Pancreas (tissue), 10 donors: ENCODE results near the gene ATP6V1F. TPM values are rescaled to one million over a fixed set of nuclear protein-coding genes. Genes with fewer than 3 reads are reported as not detected.

ENCODE experiments used
- ATAC-seq, 4 donors: fragments of 200-7000 bp; cut with Tn5 transposase; one replicate each; pipeline versions ENCODE4 v1.8.0 to v1.9.1; 2020; ENCODE audit warnings: mild to moderate bottlenecking in 4 of 4, moderate library complexity in 4 of 4
- DNase-seq, 6 donors: peaks; one replicate each; pipeline ENCODE4 v3.0.0-alpha.2; 2020
- FAIRE-seq: peaks from 2 replicates; lab custom pipeline; 2012; peaks lifted over from hg19 to GRCh38; lab: Jason Lieb, UNC
- H3K27ac ChIP-seq, 4 donors: fragments of 200-600 bp; sonication (generic); 1 replicate in 3 of 4; 2 replicates in 1 of 4; pipeline versions ENCODE4 v1.5.0 to v1.8.0; 2020
- H3K27me3 ChIP-seq, 4 donors: fragments of 200-600 bp; one replicate each; pipeline ENCODE4 v1.8.0; 2021
- H3K36me3 ChIP-seq, 3 donors: fragments of 200-600 bp; sonication (generic) in 1 of 3; one replicate each; pipeline versions ENCODE4 v1.5.0 to v1.8.0; 2020 to 2021
- H3K4me1 ChIP-seq, 3 donors: fragments of 200-600 bp; one replicate each; pipeline ENCODE4 v1.8.0; 2021
- H3K4me3 ChIP-seq, 4 donors: fragments of 200-600 bp; sonication (generic) in 2 of 4; one replicate each; pipeline versions ENCODE4 v1.5.0 to v1.8.0; 2020 to 2021
- H3K9me3 ChIP-seq, 4 donors: fragments of 200-600 bp; one replicate each; pipeline ENCODE4 v1.8.0; 2021
- WGBS, 2 donors: extraction: QIAGEN DNeasy Blood & Tissue Kit; methylation state at CpG; one replicate each; pipeline ENCODE4 v1.1.7; 2013; 5-methylcytosine and 5-hydroxymethylcytosine counted together
- intact Hi-C, 3 donors: fragments of 100-400 bp; cut with DNase I; formaldehyde crosslinking; loops; one replicate each; pipeline versions ENCODE4 v1.11.1 to v1.14.2; 2022
- polyA plus RNA-seq, 2 donors: library from polyadenylated mRNA; stranded (reverse); fragments of 200-250 nt; gene quantifications; one replicate each; pipeline ENCODE4 v1.2.3, GENCODE V29; 2013
- total RNA-seq, 6 donors: library from RNA; stranded (reverse); fragmentation: NEBNext Ultra II Directional in 4 of 6; extraction: Animal tissue kit (Norgen Biotek cat#: 25700) in 4 of 6; gene quantifications; one replicate each; pipeline versions ENCODE4 v1.2.1 to v1.2.4, GENCODE V29; 2021 to 2023
- TF ChIP-seq, protein P1 (sequence below), 4 donors: fragments of 200-600 bp; sonication (generic) in 3 of 4; IDR thresholded peaks; one replicate each; pipeline versions ENCODE4 v1.5.0 to v1.8.0; 2021; ENCODE audit warnings: antibody characterized with exemption in 4 of 4
- donor health status: healthy with polysubstance abuse.
- donor health status: DM: no; HTN: no; CAD: no; lungs with moderate emphysema.
- donor health status: DM: no; HTN: no; CAD: no.
- donor health status: control.
- donor health status: control.
- donor health status: Bipolar disorder and iron deficiency.
- donor health status: DM: yes; HTN: yes; CAD: no.
- donor health status: DM: no; HTN: no; CAD: no.
- donor health status: DM: no; HTN: no; CAD: no.
- donor health status: DM: yes; HTN: yes; CAD: no.

Gene ATP6V1F
- total and polyA plus RNA-seq, 8 donors = 28.1 to 96.9 (median 45.3) TPM

DNA sequence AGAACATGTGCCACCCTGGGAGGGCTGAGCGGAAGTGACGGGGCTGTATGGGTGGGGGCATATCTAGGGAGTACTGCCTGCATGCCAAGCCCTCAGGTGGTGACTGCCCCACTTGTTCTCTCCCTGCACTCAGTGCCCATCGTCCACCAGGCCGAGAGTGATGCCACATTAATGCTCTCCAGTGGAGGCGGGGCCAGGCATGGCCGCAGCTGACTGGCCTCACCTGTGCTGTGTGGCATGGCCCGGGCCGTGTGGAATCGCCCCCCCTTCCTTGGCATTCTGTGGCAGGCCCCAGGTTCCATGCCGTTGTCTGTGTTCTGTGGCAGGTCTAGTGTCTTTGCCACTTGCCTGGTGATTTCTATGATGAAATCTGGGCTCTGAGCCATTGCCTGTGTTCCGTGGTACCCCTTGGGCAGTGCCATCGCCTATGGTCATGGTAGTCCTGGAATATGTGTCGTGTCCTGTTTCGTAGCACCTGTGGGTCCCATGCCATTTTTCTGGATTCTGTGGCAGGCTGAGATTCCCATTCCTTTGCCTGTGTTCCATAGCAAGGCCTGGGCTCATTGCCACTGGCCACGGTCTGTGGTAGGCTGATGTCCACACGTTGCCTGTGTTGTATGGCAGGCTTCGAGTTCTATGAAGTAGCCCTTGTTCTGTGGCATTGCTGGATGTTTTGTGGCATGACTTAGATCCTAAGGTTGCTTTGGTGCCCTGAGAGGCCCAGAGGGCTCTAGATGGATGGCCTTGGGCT, 23.5 kb upstream of the ATP6V1F start:
- H3K4me3 ChIP-seq = no peak overlapping the region
- no peaks in the 10 kb centered on the region for H3K9me3 ChIP-seq
- H3K27me3 ChIP-seq = no peaks in the 10 kb centered on the region
- no peaks in the 10 kb centered on the region for H3K36me3 ChIP-seq
- 83 to 90% methylated on average over 17 of the region's 17 CpGs for WGBS, 2 donors
- FAIRE-seq (no peak), ATAC-seq (no peak), DNase-seq (peak in 2 of 6 donors; percentile 47 to 63)
- intact Hi-C loops = no loop called here
- H3K4me1 ChIP-seq = no peaks in the 10 kb centered on the region
- TF ChIP-seq, protein P1, sequence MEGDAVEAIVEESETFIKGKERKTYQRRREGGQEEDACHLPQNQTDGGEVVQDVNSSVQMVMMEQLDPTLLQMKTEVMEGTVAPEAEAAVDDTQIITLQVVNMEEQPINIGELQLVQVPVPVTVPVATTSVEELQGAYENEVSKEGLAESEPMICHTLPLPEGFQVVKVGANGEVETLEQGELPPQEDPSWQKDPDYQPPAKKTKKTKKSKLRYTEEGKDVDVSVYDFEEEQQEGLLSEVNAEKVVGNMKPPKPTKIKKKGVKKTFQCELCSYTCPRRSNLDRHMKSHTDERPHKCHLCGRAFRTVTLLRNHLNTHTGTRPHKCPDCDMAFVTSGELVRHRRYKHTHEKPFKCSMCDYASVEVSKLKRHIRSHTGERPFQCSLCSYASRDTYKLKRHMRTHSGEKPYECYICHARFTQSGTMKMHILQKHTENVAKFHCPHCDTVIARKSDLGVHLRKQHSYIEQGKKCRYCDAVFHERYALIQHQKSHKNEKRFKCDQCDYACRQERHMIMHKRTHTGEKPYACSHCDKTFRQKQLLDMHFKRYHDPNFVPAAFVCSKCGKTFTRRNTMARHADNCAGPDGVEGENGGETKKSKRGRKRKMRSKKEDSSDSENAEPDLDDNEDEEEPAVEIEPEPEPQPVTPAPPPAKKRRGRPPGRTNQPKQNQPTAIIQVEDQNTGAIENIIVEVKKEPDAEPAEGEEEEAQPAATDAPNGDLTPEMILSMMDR (IDR thresholded peaks at IDR 0.05) = no peak
- no peak overlapping the region for H3K27ac ChIP-seq

- ATAC-seq (no peak), DNase-seq (peak in 2 of 6 donors; percentile 46 to 53), FAIRE-seq (no peak)
- Histone ChIP-seq H3K27me3 (no peaks in the 10 kb centered on the region), H3K9me3 (no peaks in the 10 kb centered on the region), H3K4me1 (no peaks in the 10 kb centered on the region), H3K36me3 (no peaks in the 10 kb centered on the region), H3K4me3 (no peak overlapping the region), H3K27ac (no peak overlapping the region)
- intact Hi-C loops = no loop called here
- 72 to 74% methylated on average over 10 to 13 of the region's 13 CpGs for WGBS, 2 donors
- TF ChIP-seq, protein P1 (IDR thresholded peaks at IDR 0.05) = no peak
These were observed 22.9 kb upstream of the ATP6V1F start for GRCh38 chr7:128839751-128840177.

DNA sequence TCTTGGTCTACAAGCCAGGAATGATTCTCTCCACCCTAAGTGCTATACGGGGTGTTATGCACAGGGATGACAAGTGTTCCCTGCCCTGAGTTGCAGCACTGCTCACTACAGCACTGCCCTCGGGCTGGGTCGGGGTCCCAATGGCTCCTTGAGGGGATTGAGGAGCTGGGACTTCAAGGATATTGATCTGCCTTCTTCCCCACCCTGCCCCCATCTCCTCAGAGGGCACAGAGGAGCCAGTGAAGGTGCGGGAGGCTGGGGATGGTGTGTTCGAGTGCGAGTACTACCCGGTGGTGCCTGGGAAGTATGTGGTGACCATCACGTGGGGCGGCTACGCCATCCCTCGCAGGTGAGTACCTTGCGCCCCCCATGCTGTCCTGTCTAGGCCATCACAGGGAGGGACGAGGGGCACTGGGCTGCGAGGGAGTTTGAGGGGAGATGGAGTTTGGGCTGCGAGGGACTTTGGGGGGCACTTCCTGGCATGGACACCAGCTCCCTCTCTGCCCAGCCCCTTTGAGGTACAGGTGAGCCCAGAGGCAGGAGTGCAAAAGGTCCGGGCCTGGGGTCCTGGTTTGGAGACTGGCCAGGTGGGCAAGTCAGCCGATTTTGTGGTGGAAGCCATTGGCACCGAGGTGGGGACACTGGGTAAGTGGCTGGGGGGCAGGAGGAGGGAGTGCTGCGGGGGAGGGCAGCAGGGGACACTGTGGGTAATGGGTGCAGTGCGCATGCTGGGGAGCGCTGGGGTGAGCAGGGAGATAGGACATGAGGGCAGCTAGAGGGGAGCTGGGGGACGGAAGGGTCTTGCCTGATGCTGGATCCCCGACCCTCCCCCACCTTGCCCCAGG, 22.1 kb upstream of the ATP6V1F start:
- WGBS, 2 donors = 74 to 85% methylated on average over 23 of the region's 23 CpGs
- no peak overlapping the region for H3K4me3 ChIP-seq
- ATAC-seq (no peak), DNase-seq (peak in 2 of 6 donors; percentile 48 to 50), FAIRE-seq (no peak)
- TF ChIP-seq, protein P1 (IDR thresholded peaks at IDR 0.05) = no peak
- no peak overlapping the region for H3K27ac ChIP-seq
- no peaks in the 10 kb centered on the region for H3K36me3 ChIP-seq
- intact Hi-C loops = no loop called here
- H3K9me3 ChIP-seq = no peaks in the 10 kb centered on the region
- H3K4me1 ChIP-seq = no peaks in the 10 kb centered on the region
- no peaks in the 10 kb centered on the region for H3K27me3 ChIP-seq

- H3K27me3 ChIP-seq = no peaks in the 10 kb centered on the region
- intact Hi-C loops = no loop called here
- no peaks in the 10 kb centered on the region for H3K4me1 ChIP-seq
- 78 to 82% methylated on average over 14 to 17 of the region's 17 CpGs for WGBS, 2 donors
- TF ChIP-seq, protein P1 (IDR thresholded peaks at IDR 0.05) = no peak
- no peak for FAIRE-seq
- H3K27ac ChIP-seq = no peak overlapping the region
- no peaks in the 10 kb centered on the region for H3K9me3 ChIP-seq
- no peak overlapping the region for H3K4me3 ChIP-seq
- no peak for ATAC-seq
- DNase-seq = no peak
- H3K36me3 ChIP-seq = no peaks in the 10 kb centered on the region
These were observed 21.4 kb upstream of the ATP6V1F start for GRCh38 chr7:128841171-128841690.
